ENCODE measurements around the gene SPOCK1.

DNA sequence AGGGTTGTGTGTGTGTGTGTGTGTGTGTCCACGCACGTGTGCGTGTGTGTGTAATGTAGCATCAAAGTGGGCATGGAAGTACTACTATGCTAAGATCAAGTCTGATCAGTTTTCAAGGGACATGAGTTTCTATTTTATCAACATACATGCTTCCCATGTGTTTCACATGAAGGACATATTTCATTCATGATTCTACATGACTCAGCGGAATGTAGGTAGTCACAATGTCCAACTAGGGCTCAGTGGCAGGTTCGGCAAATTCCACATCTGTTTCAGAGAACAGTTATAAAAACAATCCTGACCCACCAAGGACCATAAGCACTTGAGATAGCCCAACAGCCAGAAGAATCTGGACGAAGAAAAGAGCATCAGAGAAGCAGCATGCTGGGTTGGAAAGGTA, 148.3 kb downstream of the SPOCK1 start:
- TF ChIP-seq, protein P1, sequence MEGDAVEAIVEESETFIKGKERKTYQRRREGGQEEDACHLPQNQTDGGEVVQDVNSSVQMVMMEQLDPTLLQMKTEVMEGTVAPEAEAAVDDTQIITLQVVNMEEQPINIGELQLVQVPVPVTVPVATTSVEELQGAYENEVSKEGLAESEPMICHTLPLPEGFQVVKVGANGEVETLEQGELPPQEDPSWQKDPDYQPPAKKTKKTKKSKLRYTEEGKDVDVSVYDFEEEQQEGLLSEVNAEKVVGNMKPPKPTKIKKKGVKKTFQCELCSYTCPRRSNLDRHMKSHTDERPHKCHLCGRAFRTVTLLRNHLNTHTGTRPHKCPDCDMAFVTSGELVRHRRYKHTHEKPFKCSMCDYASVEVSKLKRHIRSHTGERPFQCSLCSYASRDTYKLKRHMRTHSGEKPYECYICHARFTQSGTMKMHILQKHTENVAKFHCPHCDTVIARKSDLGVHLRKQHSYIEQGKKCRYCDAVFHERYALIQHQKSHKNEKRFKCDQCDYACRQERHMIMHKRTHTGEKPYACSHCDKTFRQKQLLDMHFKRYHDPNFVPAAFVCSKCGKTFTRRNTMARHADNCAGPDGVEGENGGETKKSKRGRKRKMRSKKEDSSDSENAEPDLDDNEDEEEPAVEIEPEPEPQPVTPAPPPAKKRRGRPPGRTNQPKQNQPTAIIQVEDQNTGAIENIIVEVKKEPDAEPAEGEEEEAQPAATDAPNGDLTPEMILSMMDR (IDR thresholded peaks at IDR 0.05) = no peak
- TF ChIP-seq POLR2A (IDR thresholded peaks at IDR 0.05) = no peak

Data from Peyer's patch (tissue), 4 donors.